HepG2 (cell line): ENCODE data around the gene CORO1A. TPM values are rescaled to one million over a fixed set of nuclear protein-coding genes. Genes with fewer than 3 reads are reported as not detected.

Source experiments
- ATAC-seq: fragments of 200-7000 bp; cut with Tn5 transposase; 3 replicates; pipeline ENCODE4 v1.9.1; 2020; ENCODE audit warnings: mild to moderate bottlenecking, moderate library complexity
- BruUV-seq: library from RNA; stranded (reverse); fragments of 400-500 nt; replicated peaks from 2 replicates; lab custom pipeline; 2021; lab: Mats Ljungman, UMichigan
- CTCF ChIA-PET: fragments of 300-600 bp; formaldehyde crosslinking; extraction: SDS; loops from one replicate; lab custom pipeline; 2021; ENCODE audit warnings: low total read pairs, inconsistent platforms, low intra/inter-chr PET ratio; lab: Yijun Ruan, JAX
- POLR2A ChIA-PET: fragments of 350-600 bp; sonication (Branson Sonifier 250); formaldehyde crosslinking; loops from one replicate; lab custom pipeline; 2020; ENCODE audit warnings: antibody characterized with exemption, inconsistent platforms; lab: Yijun Ruan, JAX
- DNase-seq: peaks from one replicate; pipeline ENCODE4 v3.0.0-alpha.2; 2015; ENCODE audit warnings: low spot score
- FAIRE-seq: peaks from 3 replicates; lab custom pipeline; 2011; peaks lifted over from hg19 to GRCh38; lab: Jason Lieb, UNC
- H2AFZ ChIP-seq: one replicate; pipeline ENCODE4 v1.6.1; 2011; ENCODE audit warnings: low read length, inconsistent platforms
- H3K27ac ChIP-seq: fragments of 300-600 bp; 3 replicates; pipeline ENCODE4 v1.8.0; 2011; ENCODE audit warnings: mixed run types, mild to moderate bottlenecking, mixed read lengths, low read length, inconsistent platforms; ENCODE audit not compliant: insufficient read depth; ENCODE audit errors: extremely low read length
- H3K27me3 ChIP-seq, 2 experiments: fragments of 200-600 bp in 1 of 2; 2 replicates in 1 of 2; 3 replicates in 1 of 2; pipeline versions ENCODE4 v1.6.0 to v1.8.0; 2011; ENCODE audit warnings: low read length in 2 of 2, mild to moderate bottlenecking in 2 of 2, moderate library complexity in 2 of 2, inconsistent platforms in 1 of 2; ENCODE audit not compliant: insufficient read depth in 2 of 2, control insufficient read depth in 1 of 2
- H3K36me3 ChIP-seq, 2 experiments: fragments of 200-600 bp in 1 of 2; replicated peaks in 1 of 2; 2 replicates in 1 of 2; 3 replicates in 1 of 2; pipeline versions ENCODE4 v1.5.1 to v1.8.0; 2011; ENCODE audit warnings: low read length in 2 of 2, inconsistent platforms in 1 of 2; ENCODE audit not compliant: insufficient read depth in 2 of 2, control insufficient read depth in 1 of 2
- H3K4me1 ChIP-seq: 2 replicates; pipeline ENCODE4 v1.5.1; 2012; ENCODE audit warnings: low read length, inconsistent platforms; ENCODE audit not compliant: insufficient read depth
- H3K4me2 ChIP-seq: 2 replicates; pipeline ENCODE4 v1.6.0; 2011; ENCODE audit warnings: low read depth, low read length, inconsistent platforms
- H3K4me3 ChIP-seq, 3 experiments: fragments of 200-600 bp in 1 of 3; sonication (generic), shearing (Covaris generic) in 1 of 3; replicated peaks in 1 of 3; 2 replicates each; pipeline ENCODE4 v1.5.1; 2011 to 2016; ENCODE audit warnings: low read length in 3 of 3, inconsistent platforms in 2 of 3, low read depth in 2 of 3, mild to moderate bottlenecking in 2 of 3, control low read depth in 1 of 3, mixed read lengths in 1 of 3; ENCODE audit not compliant: insufficient read depth in 1 of 3
- H3K79me2 ChIP-seq: one replicate; pipeline ENCODE4 v1.6.1; 2011; ENCODE audit warnings: low read length, inconsistent platforms; ENCODE audit not compliant: insufficient read depth
- H3K9ac ChIP-seq: 2 replicates; pipeline ENCODE4 v1.6.0; 2011; ENCODE audit warnings: mild to moderate bottlenecking, low read depth, low read length, inconsistent platforms; ENCODE audit not compliant: insufficient read depth
- H3K9me3 ChIP-seq: 2 replicates; pipeline ENCODE4 v1.5.1; 2012; ENCODE audit warnings: mild to moderate bottlenecking, low read length
- H4K20me1 ChIP-seq: 2 replicates; pipeline ENCODE4 v1.6.0; 2011; ENCODE audit warnings: inconsistent platforms, mild to moderate bottlenecking, low read length, moderate library complexity; ENCODE audit not compliant: insufficient read depth
- AGO1 ChIP-seq: fragments of 200-400 bp; formaldehyde crosslinking; IDR thresholded peaks from 2 replicates; pipeline ENCODE4 v1.6.1; 2017; ENCODE audit warnings: mild to moderate bottlenecking, low read depth, low read length, moderate library complexity; ENCODE audit not compliant: poor library complexity, severe bottlenecking
- CC2D1A ChIP-seq: sonication (generic); formaldehyde crosslinking; IDR thresholded peaks from 2 replicates; pipeline ENCODE4 v1.8.1; 2023; ENCODE audit warnings: mild to moderate bottlenecking, missing genetic modification reagents
- HNF1A ChIP-seq, 2 experiments: sonication (generic) in 1 of 2; formaldehyde crosslinking in 1 of 2; IDR thresholded peaks; 2 replicates each; pipeline versions ENCODE4 v1.4.0 to v1.6.1; 2016 to 2020; ENCODE audit warnings: borderline replicate concordance in 1 of 2, low read depth in 1 of 2, mild to moderate bottlenecking in 1 of 2, missing genetic modification reagents in 1 of 2
- NRL ChIP-seq: sonication (generic); formaldehyde crosslinking; IDR thresholded peaks from 2 replicates; pipeline ENCODE4 v1.5.0; 2020; ENCODE audit warnings: missing genetic modification reagents, mild to moderate bottlenecking, moderate library complexity, borderline replicate concordance
- PRDM15 ChIP-seq: sonication (generic); formaldehyde crosslinking; IDR thresholded peaks from 2 replicates; pipeline ENCODE4 v1.4.0; 2020; ENCODE audit warnings: missing genetic modification reagents
- TEAD2 ChIP-seq: sonication (generic); formaldehyde crosslinking; IDR thresholded peaks from 2 replicates; pipeline ENCODE4 v1.9.0; 2021; ENCODE audit warnings: missing genetic modification reagents
- ZNF546 ChIP-seq: sonication (generic); formaldehyde crosslinking; conservative IDR thresholded peaks from 2 replicates; pipeline ENCODE4 v1.8.1; 2023; ENCODE audit warnings: mild to moderate bottlenecking, missing genetic modification reagents
- ZNF678 ChIP-seq: sonication (generic); formaldehyde crosslinking; IDR thresholded peaks from 2 replicates; pipeline ENCODE4 v1.4.0; 2020; ENCODE audit warnings: mild to moderate bottlenecking, missing genetic modification reagents
- ZNF720 ChIP-seq: sonication (generic); formaldehyde crosslinking; IDR thresholded peaks from 2 replicates; pipeline ENCODE4 v1.4.0; 2020; ENCODE audit warnings: missing genetic modification reagents
- ZNF788 ChIP-seq: sonication (generic); formaldehyde crosslinking; IDR thresholded peaks from 2 replicates; pipeline ENCODE4 v1.5.0; 2020; ENCODE audit warnings: mild to moderate bottlenecking, missing genetic modification reagents, borderline replicate concordance
- WGBS: methylation state at CpG from one replicate; pipeline ENCODE4 v1.1.6; 2017; ENCODE audit warnings: low lambda C conversion rate; 5-methylcytosine and 5-hydroxymethylcytosine counted together
- in situ Hi-C: cut with HindIII; loops from 2 replicates; pipeline ENCODE4 v1.10.0; 2017; ENCODE audit warnings: low pct_unique_long_range_greater_than_20kb; ENCODE audit not compliant: extremely low pct_ligation_motif_present
- intact Hi-C: fragments of 100-400 bp; cut with micrococcal nuclease; formaldehyde crosslinking; loops from one replicate; pipeline ENCODE4 v1.10.0; 2022; ENCODE audit not compliant: unreplicated experiment
- polyA plus RNA-seq, 8 experiments: library from polyadenylated mRNA; depleted of rRNA in 3 of 8; stranded (reverse) in 7 of 8; unstranded in 1 of 8; fragments of >200 nt; fragmentation: Illumina TruSeq in 4 of 8; extraction: Trizol in 4 of 8; gene quantifications; 2 replicates each; pipeline versions ENCODE4 v1.2.1 to v1.2.3, GENCODE V29; 2011 to 2016; ENCODE audit warnings: low read depth in 4 of 8, missing spikeins in 1 of 8, mixed read lengths in 1 of 8; ENCODE audit not compliant: insufficient read depth in 1 of 8
- total RNA-seq, 5 experiments: library from RNA; depleted of rRNA; stranded (reverse); fragments of >200 nt; fragmentation: Illumina TruSeq; extraction: Trizol; gene quantifications; 2 replicates each; pipeline ENCODE4 v1.2.3, GENCODE V29; 2016; ENCODE audit warnings: low read depth in 1 of 5

CORO1A gene
- total and polyA plus RNA-seq, 2 of the 13 experiments (the other 11 are each of a cell fraction or from before 2014, with no cell fraction given) = 6.5 to 12.9 TPM

- TF ChIP-seq ZNF678 (CRISPR knock-in tag) (0 out of 2 replicates have a peak, but pooled peaks have one; percentile 19), NRL (CRISPR knock-in tag) (no peak), CC2D1A (CRISPR knock-in tag) (no peak), ZNF788 (CRISPR knock-in tag) (peak; percentile 37; the same call in 1 of the 2 replicates), PRDM15 (CRISPR knock-in tag) (no peak), AGO1 (peak; percentile 61)
Observed at GRCh38 chr16:30186782-30187555, 3.6 kb downstream of the CORO1A start (continued).

GRCh38 chr16:30187556-30187865 lies 4.1 kb downstream of the CORO1A start:
- ChIA-PET POLR2A (no interaction called here), CTCF (no interaction called here)
- Histone ChIP-seq H3K4me1 (peaks cover 27% of the 10 kb centered on the region), H3K4me3 (no peak overlapping the region), H3K9ac (no peak overlapping the region), H3K79me2 (no peaks in the 10 kb centered on the region), H3K9me3 (no peaks in the 10 kb centered on the region), H2AFZ (no peak overlapping the region), H3K4me2 (no peak overlapping the region), H3K36me3 (no peaks in the 10 kb centered on the region), H4K20me1 (no peaks in the 10 kb centered on the region), H3K27me3 (no peaks in the 10 kb centered on the region), H3K27ac (no peak overlapping the region)
- intact Hi-C loops (no loop called here), in situ Hi-C loops (no loop called here)
- no TSS peak for BruUV-seq
- WGBS = 100% methylated on average over 1 of the region's 9 CpGs
- FAIRE-seq (no peak), ATAC-seq (no peak), DNase-seq (no peak)
- no peak for TF ChIP-seq HNF1A (IDR thresholded peaks at IDR 0.05; ENCODE audit: low read depth)
- no peak for TF ChIP-seq HNF1A (CRISPR knock-in tag; IDR thresholded peaks at IDR 0.05; ENCODE audit: borderline replicate concordance)
- no peak for TF ChIP-seq ZNF720 (CRISPR knock-in tag)
- TF ChIP-seq ZNF546 = no peak
- no peak for TF ChIP-seq TEAD2 (CRISPR knock-in tag)
